COLO829 (cell line): Measurements from ENCODE around the gene TBC1D9.
"Not testable (repeated sequence)": the region's sequence is repeated elsewhere in the genome, so short reads cannot be mapped to it uniquely, and the experiment has no call there.

ENCODE experiments used
- DNase-seq: peaks from one replicate; pipeline ENCODE4 v3.0.0; 2012; ENCODE audit warnings: low spot score

The TBC1D9 gene

DNA sequence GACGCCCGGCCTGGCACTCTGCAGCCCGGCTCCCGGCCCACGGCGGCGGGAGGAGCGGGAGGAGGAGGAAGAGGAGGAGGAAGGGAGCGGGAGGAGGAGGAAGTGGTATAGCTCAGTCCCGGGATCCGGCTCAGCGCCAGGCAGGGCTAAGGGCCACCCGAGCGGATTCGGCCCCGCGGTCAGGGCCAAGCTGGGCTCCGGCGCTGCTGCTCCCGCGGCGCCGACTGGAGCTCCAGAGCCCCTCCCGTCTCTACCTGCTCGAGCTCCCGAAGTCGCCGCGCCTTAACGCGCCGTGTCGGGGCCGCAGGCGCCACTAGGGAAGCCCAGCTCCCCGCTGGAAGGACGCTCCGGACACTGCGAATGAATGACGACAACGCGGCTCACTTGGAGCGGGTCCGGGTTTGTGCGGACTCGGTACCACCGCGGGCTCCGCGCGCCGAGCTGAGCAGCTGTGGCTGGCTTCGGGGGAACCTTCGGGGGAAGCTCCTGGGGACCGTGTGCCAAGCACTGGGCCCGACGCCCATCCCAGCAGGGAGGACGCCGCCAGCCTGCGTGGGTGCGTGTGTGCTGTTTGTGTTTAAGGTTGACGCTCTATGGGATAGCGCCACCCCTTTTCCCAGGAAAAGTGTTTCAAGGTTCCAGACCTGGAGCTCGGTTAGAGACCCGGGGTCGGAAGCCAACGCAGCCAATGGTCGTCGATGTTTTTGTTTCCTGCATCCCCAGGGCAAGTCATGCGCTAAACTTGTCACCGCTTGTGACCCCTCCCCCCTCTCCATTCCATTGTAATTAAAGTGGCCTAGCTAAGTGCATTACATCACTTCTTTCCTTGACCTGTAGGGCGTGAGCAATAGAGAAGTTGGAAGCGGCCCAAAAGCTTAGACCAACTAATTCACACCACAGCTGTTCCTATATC, at the start of gene TBC1D9:
Gene TBC1D9, minus strand, starts transcription at position 67 of the 913 bp plus-strand sequence. CDS start 340 bp downstream, outside the sequence.
- peak; percentile 57 for DNase-seq

DNA sequence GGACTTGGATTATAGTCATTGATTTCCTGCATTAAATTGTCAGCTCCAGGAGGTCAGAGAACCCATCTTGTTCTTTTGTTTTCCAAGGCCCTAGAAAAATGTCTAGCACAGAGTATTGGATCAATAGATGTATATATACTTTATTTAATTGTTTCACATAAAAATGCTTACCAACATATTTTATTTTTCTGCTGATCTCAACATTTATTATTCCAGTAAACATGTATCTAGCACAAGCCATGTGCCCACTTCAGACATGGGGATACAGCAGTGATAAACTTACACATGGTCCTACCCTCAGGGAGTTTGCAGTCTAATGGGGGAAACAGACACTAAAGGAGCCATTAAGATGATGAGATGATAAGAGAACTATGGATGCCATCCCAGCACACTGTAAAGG, 49.1 kb upstream of the TBC1D9 start:
- no peak for DNase-seq

- no peak for DNase-seq
Observed at GRCh38 chr4:140802591-140802990, 46.4 kb upstream of the TBC1D9 start.

DNA sequence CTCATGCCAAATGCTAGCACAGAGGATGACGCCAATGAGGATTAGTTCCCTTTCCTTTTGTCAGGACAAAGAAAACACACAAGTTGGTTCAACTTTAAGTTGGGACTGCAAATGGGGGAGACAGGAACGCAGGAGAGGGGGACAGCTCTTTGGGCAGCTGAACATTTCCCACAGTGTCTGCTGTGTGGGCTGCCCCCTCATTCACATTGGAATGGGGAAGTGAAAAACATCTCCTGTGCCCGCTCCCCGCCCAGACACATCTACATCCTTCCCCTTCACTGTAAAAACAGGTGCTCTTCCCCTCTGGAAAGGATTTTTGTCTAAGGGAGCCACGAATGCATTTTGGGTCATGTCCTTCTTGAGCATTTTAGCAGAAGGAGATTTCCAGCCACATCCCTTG, 44.5 kb upstream of the TBC1D9 start:
- no peak for DNase-seq

DNA sequence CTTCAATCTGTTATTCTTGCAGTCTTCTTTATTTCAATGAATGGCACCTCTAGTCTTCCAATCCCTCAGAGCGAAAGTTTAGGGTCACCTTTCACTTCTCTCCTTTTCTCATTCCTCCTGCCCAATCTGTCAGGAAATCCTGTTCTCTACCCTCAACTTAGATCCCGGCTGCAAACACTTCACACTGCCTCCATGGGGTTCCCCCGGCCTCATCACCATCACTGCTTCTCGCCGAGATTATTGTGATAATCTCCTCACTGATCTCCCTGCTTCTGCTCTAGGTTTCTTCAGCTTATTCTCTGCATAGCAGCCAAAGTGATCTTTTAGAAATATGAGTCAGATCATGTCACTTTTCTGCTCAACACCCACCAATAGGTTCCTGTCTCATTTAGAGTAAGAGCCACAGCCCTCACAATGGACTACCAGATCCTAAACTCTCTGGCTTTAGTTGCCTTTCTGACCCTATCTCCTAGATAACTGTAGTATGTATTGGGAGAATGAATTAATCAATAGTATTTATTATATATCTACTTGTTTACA, 43.6 kb upstream of the TBC1D9 start:
- DNase-seq = no peak

GRCh38 chr4:140793291-140793690, 37.1 kb upstream of the TBC1D9 start:
- no peak for DNase-seq

DNA sequence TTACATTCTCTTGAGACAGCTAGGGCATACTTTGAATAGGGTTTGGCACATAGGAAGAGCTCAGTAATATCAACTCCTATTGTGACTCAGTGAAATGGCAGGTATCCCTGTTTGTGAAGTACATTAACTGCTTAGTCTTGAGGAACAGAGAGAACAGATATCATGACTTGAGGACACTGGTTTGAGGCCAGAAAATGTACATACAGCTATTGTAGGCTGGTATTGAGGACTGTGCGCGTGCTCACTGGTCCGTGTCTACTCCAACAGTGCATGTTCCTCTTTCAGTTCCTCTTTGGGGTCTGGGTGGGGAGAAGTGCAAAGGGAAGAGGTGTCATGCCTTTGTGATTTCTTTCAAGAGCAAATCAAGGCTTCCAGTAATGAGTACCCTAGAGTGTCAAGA, 34.6 kb upstream of the TBC1D9 start:
- no peak for DNase-seq

DNA sequence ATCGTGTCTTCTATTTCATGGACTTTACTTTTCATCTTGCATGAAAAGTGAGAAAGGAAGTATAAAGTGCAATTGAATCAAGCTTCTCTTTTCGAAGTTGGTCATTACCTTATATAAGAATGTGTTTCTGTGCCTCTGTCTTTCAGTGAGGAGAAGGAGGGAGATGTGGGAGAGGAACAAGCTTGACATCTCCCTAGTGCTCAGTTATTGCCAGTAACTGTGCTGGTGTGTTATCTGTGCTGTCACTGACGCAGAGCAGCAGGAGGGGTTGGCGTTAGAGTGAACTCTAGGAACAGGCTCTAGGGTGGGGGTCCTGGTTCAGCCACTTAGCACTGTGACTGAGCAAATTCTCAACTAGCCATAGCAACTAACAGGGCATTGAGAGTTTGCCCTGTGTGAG, 34.0 kb upstream of the TBC1D9 start:
- no peak for DNase-seq

DNA sequence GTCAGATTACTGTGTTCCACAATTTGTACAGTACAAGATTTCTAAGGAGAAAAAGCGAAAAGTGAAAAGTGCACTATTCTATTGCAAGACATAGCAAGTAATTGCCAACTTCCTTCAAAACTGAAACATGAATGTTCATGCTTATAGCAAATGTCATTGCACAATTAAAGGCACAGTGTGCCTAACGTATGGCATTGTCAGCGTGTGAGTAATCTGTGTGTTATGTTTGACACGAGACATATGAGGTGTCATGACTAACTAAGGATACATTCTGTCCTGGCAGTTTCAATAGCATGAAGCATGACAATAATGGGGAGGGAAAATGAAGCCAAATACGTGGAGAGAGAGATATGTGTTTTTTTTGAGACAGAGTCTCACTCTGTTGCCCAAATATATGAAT, 33.6 kb upstream of the TBC1D9 start:
- no peak for DNase-seq

DNA sequence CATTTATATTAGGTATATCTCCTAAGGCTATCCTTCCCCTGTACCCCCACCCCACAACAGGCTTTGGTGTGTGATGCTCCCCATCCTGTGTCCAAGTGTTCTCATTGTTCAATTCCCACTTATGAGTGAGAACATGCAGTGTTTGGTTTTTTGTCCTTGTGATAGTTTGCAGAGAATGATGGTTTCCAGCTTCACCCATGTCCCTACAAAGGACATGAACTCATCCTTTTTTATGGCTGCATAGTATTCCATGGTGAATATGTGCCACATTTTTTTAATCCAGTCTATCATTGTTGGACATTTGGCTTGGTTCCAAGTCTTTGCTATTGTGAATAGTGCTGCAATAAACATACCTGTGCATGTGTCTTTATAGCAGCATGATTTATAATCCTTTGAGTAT, 26.6 kb upstream of the TBC1D9 start:
- not testable (repeated sequence) for DNase-seq

- DNase-seq = no peak
Observed at GRCh38 chr4:140781596-140781995, 25.4 kb upstream of the TBC1D9 start.

DNA sequence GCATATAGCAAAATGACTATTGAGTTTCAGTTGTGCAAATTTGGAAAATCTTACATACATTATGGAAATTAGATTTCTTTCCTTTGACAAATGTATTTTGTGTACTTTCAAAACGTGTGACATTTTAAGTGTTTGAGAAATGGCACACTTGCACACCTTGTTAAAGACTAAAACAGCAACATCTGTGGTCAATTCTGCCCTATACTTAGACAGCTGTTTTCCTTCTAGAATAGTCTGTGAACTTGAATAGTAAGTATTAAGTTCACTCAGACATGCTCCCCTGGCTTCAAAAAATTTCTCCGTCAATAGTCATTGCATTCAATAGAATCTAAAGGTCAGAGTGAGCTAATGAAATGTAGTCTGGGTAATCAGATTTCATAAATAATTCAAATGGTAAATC, 21.7 kb upstream of the TBC1D9 start:
- DNase-seq = no peak

GRCh38 chr4:140777386-140777785, 21.2 kb upstream of the TBC1D9 start:
- no peak for DNase-seq

GRCh38 chr4:140776556-140776955, 20.4 kb upstream of the TBC1D9 start:
- no peak for DNase-seq

- DNase-seq = no peak
Observed at GRCh38 chr4:140774956-140775355, 18.8 kb upstream of the TBC1D9 start.

DNA sequence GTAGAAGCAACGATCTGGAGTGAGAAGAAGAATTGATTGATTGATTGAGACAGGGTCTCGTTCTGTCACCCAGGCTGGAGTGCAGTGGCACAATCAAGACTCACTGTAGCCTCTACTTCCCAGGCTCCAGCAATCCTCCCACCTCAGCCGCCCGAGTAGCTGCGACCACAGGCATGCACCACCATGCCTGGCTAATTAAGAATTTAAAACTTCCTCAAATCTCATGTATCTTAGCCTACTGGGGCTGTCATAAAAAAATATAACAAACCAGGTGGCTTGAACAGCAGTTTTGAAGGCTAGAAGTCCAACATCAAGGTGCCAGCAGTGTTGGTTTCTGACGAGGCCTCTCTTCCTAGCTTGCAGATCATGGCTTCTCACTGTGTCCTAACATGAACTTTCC, 18.3 kb upstream of the TBC1D9 start:
- DNase-seq = no peak

GRCh38 chr4:140769209-140769608, 13.0 kb upstream of the TBC1D9 start:
- DNase-seq = no peak

DNA sequence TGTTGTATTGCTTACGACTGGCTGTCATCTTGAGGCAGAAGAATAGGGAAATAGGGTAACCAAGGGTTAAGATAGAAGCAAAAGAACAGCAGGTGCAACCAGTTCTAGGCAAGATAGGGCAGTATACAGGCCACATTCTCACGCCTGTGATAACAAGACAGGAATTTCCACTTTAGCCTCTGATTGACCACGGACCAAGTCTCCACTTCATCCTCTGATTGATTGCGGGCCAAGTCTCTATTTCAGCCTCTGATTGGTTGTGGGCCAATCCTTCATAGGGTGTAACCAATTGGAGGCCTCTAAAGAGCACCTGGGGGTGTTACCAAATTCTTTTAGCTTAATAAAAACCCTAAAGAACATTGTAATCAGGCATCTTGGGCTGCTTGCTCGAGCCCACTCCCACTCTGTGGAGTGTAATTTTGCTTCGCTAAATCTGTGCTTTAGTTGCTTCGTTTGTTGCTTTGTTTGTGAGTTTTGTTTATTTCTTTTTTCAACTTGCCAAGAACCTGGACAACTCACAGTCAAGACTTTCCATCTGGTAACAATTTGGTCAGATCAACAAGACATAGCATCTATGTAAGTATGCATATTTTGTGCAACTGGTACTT, 8.7 kb upstream of the TBC1D9 start:
- no peak for DNase-seq

- DNase-seq = no peak
Observed at GRCh38 chr4:140762202-140762601, 6.0 kb upstream of the TBC1D9 start.

DNA sequence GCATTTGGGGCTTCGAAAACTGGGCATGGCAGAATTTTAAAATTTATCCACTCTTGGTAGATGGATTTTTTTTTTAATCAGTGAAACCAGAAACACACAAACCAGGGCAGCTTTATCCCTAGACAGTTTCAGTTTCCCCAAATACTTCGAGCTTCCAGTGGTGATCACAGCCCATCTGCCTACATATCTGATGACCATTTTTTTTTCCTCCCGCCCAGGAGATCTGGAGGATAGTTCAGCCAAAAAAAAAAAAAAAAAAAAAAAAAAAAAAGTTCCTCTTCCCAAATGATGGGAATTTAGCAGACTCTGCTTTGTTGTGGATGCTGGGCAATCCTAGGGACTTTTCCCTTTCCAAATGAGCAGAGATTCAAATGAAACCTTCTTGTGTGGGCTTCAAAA, 1.0 kb upstream of the TBC1D9 start:
- peak; percentile 19 for DNase-seq

GRCh38 chr4:140755774-140756318, 339 bp downstream of the TBC1D9 start:
- DNase-seq = peak; percentile 26

DNA sequence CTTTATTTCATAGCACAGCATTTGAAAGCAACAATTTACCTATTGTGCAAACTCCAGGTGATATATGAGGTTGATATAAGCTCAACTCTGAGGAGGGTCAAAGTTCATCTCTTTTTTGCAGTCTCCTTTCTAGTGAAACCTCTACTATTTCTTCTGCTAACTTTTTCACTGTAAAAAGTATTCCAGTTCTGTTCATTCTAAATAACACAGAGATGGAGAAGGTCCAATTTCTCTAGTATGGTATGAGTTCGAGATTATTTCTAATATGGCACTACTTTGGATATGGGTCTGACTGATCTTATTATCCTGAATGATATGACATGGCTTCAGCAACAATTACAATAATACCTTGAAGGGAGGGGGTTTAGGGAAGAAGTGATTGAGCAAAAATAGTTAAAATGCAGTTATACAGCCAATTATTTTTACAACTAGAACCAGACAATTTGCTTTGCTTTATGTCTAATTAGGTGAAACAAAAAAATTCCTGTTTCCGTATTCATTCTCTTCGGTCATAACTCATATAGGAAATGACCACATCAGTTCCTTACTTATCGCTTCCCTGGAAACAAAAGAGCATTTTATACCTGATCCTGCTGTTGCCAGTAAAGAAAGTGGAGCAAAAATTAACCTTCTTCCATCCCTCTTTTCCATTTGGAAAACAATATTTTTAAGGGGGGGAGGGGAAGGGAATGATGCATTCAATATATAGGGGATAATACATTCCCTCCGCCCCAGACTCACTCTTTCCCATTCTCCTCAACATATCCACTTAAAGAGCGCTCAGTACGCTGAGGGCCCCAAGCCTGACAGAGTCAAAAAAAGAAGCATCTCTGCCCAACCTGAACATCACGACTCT, 1.0 kb downstream of the TBC1D9 start:
- DNase-seq = peak; percentile 35
